COLO668 (cell line): ENCODE data around the gene ALDH8A1.

Experiments
- DNase-seq: peaks from one replicate; lab custom pipeline; 2025; ENCODE audit not compliant: unreplicated experiment; lab: John Stamatoyannopoulos, UW

The ALDH8A1 gene

GRCh38 chr6:134949927-134950326 lies at the start of gene ALDH8A1:
Gene ALDH8A1, minus strand, starts transcription at chr6:134950101. Its CDS starts 48 bp downstream, at chr6:134950053.
- no peak for DNase-seq

GRCh38 chr6:134999107-134999506 lies 49.2 kb upstream of the ALDH8A1 start:
- no peak for DNase-seq

- no peak for DNase-seq
Measured at GRCh38 chr6:134997133-134997995, 47.5 kb upstream of the ALDH8A1 start.

- no peak for DNase-seq
Measured at GRCh38 chr6:134995536-134995935, 45.6 kb upstream of the ALDH8A1 start.

GRCh38 chr6:134994431-134994830 lies 44.5 kb upstream of the ALDH8A1 start:
- no peak for DNase-seq

GRCh38 chr6:134992155-134992554 lies 42.3 kb upstream of the ALDH8A1 start:
- no peak for DNase-seq

- no peak for DNase-seq
Measured at GRCh38 chr6:134990262-134990661, 40.4 kb upstream of the ALDH8A1 start.

GRCh38 chr6:134984821-134985220 lies 34.9 kb upstream of the ALDH8A1 start:
- no peak for DNase-seq

- no peak for DNase-seq
Measured at GRCh38 chr6:134983823-134984222, 33.9 kb upstream of the ALDH8A1 start.

- DNase-seq, result no peak
Measured at GRCh38 chr6:134982161-134982560, 32.3 kb upstream of the ALDH8A1 start.

- DNase-seq, result no peak
Measured at GRCh38 chr6:134980846-134981245, 30.9 kb upstream of the ALDH8A1 start.

GRCh38 chr6:134979142-134979541 lies 29.2 kb upstream of the ALDH8A1 start:
- no peak for DNase-seq

- no peak for DNase-seq
Measured at GRCh38 chr6:134974370-134974769, 24.5 kb upstream of the ALDH8A1 start.

GRCh38 chr6:134967711-134968110 lies 17.8 kb upstream of the ALDH8A1 start:
- DNase-seq, result no peak

- DNase-seq, result no peak
Measured at GRCh38 chr6:134964451-134965203, 14.7 kb upstream of the ALDH8A1 start.

- DNase-seq, result no peak
Measured at GRCh38 chr6:134962421-134962820, 12.5 kb upstream of the ALDH8A1 start.

GRCh38 chr6:134961366-134961765 lies 11.5 kb upstream of the ALDH8A1 start:
- DNase-seq, result no peak

GRCh38 chr6:134959603-134960002 lies 9.7 kb upstream of the ALDH8A1 start:
- no peak for DNase-seq

- DNase-seq, result no peak
Measured at GRCh38 chr6:134956676-134957075, 6.8 kb upstream of the ALDH8A1 start.

- no peak for DNase-seq
Measured at GRCh38 chr6:134956032-134956431, 6.1 kb upstream of the ALDH8A1 start.

GRCh38 chr6:134954272-134955000 lies 4.5 kb upstream of the ALDH8A1 start:
- no peak for DNase-seq
